Measurements from ENCODE around the gene DLGAP4. TPM values are rescaled to one million over a fixed set of nuclear protein-coding genes. Genes with fewer than 3 reads are reported as not detected.

The DLGAP4 gene
- total and polyA plus RNA-seq, 2 of the 13 experiments (the other 11 are each of a cell fraction or from before 2014, with no cell fraction given) = 15.2 to 26.7 TPM

- TF ChIP-seq LBX2 (CRISPR knock-in tag; IDR thresholded peaks at IDR 0.05; ENCODE audit: borderline replicate concordance) = 0 out of 2 replicates have a peak, but pooled peaks have one; percentile 39
- peak; percentile 94 for TF ChIP-seq ZNF234 (CRISPR knock-in tag; conservative IDR thresholded peaks at IDR 0.05)
- TF ChIP-seq AKNA (CRISPR knock-in tag; IDR thresholded peaks at IDR 0.05; ENCODE audit: borderline replicate concordance) = no peak
- peak; percentile 39; the same call in 1 of the 2 replicates for TF ChIP-seq RXRB (CRISPR knock-in tag; IDR thresholded peaks at IDR 0.05; ENCODE audit: borderline replicate concordance)
- no peak for TF ChIP-seq ZUFSP (CRISPR knock-in tag; IDR thresholded peaks at IDR 0.05; ENCODE audit: borderline replicate concordance)
- TF ChIP-seq ATF7 (IDR thresholded peaks at IDR 0.05) = no peak
- peak; percentile 53; the same call in 1 of the 2 replicates for TF ChIP-seq ATF7 (CRISPR knock-in tag; IDR thresholded peaks at IDR 0.05)
- TF ChIP-seq TMF1 (CRISPR knock-in tag; IDR thresholded peaks at IDR 0.05; ENCODE audit: low read depth) = no peak
- TF ChIP-seq SRSF1 (optimal IDR thresholded peaks at IDR 0.05; ENCODE audit: low read depth, low read length) = peak; percentile 61
- TF ChIP-seq ZFP36L1 (CRISPR knock-in tag; IDR thresholded peaks at IDR 0.05) = no peak
- peak; percentile 43 to 82 for TF ChIP-seq POLR2A (IDR thresholded peaks at IDR 0.05; ENCODE audit: insufficient read depth in 1 of 2, low read depth in 2 of 2, low read length in 2 of 2)
- TF ChIP-seq THYN1 (CRISPR knock-in tag; IDR thresholded peaks at IDR 0.05; ENCODE audit: borderline replicate concordance, low read depth) = no peak
- no peak for TF ChIP-seq ZNF562 (CRISPR knock-in tag; IDR thresholded peaks at IDR 0.05; ENCODE audit: borderline replicate concordance)
- peak; percentile 32 for TF ChIP-seq GATAD1 (CRISPR knock-in tag; IDR thresholded peaks at IDR 0.05)
- peak; percentile 82; the same call in 1 of the 2 replicates for TF ChIP-seq MTERF4 (CRISPR knock-in tag; IDR thresholded peaks at IDR 0.05)
- no peak for TF ChIP-seq HBP1 (CRISPR knock-in tag; IDR thresholded peaks at IDR 0.05; ENCODE audit: low read depth)
Observed at GRCh38 chr20:36574366-36575135, 268.4 kb downstream of the DLGAP4 start (continued).

Measured in HepG2 (cell line).